Measurements from ENCODE around the gene CDK5RAP1.

The CDK5RAP1 gene

DNA sequence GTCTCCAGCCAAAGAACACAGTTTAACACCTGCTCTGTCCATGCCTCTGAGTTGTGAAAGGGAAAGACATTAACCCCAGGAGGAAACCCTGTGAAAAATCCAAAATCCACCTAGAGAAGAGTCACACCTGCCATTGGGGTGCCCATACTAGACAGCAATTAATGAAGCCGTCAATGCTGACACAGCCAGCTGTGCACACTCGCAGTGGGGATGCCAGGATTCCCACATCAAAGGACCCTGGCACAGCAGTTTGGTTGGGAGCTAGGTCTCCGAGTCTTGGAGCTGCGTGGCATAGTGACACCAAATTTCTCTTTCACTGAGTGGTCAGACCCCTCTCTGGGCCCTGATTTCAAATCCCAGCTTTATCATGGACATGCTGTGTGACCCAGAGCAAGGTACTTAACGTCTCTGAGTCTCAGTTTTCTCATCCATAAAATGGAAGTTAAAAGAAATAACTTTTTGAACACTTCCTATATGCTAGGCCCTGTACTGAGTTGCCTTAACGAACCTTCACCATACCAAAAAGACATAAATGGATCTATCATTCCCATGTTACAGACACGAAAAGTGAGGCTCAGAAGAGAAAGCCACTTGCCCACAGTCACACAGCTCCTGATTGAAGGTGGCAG, 87.5 kb downstream of the CDK5RAP1 start:
- no peak overlapping the region for H3K27ac Mint-ChIP-seq
- no peaks in the 10 kb centered on the region for H3K36me3 Mint-ChIP-seq (ENCODE audit: low read depth)
- H3K9me3 Mint-ChIP-seq: no peaks in the 10 kb centered on the region
- no peaks in the 10 kb centered on the region for H3K27me3 Mint-ChIP-seq
- no peak overlapping the region for H3K4me3 Mint-ChIP-seq
- DNase-seq (no peak), ATAC-seq (no peak)
- no peaks in the 10 kb centered on the region for H3K4me1 Mint-ChIP-seq

DNA sequence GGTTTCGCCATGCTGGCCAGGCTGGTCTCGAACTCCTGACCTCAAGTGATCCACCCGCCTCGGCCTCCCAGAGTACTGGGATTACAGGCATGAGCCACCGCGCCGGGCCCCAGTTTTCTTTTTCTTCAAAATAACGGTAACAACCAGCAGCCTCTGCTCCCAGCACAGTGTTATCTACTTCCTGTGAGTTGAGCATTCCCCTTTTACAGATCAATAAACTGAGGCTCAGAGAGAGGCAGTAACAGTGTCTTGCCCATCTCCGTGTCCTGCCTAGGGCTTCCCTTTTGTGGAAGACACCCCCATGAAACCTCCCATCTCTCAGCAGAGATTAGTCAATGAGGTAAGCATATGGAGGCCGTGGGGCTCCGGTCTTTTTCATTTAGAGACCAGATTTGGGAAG, 88.7 kb downstream of the CDK5RAP1 start:
- Mint-ChIP-seq H3K36me3 (ENCODE audit: low read depth) (no peaks in the 10 kb centered on the region), H3K27me3 (no peaks in the 10 kb centered on the region), H3K27ac (no peak overlapping the region), H3K9me3 (no peaks in the 10 kb centered on the region), H3K4me1 (no peaks in the 10 kb centered on the region), H3K4me3 (no peak overlapping the region)
- DNase-seq (no peak), ATAC-seq (no peak)

DNA sequence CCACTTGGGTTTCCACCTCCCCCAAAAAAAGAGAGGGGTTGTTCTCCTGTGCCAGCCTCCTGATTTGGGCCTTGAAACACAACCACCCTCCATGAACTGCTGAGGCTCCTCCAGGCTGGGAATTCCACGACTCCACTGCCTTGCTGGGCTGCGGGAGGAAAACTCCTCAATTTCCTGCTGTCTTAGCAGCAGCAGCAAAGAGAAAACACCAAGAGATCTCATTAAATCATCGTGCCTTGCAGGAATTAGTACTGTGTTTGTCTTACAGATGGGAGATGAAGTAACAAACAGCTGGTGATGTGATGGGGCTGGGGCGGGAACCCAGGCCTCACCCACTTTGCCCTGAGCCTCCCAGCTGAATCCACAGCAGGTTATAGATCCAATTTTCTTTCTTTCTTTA, 89.3 kb downstream of the CDK5RAP1 start:
- Mint-ChIP-seq H3K36me3 (ENCODE audit: low read depth) (no peaks in the 10 kb centered on the region), H3K27me3 (no peaks in the 10 kb centered on the region), H3K4me1 (no peaks in the 10 kb centered on the region), H3K4me3 (no peak overlapping the region), H3K27ac (no peak overlapping the region), H3K9me3 (no peaks in the 10 kb centered on the region)
- ATAC-seq (no peak), DNase-seq (no peak)

- H3K27me3 Mint-ChIP-seq: no peaks in the 10 kb centered on the region
- no peak overlapping the region for H3K4me3 Mint-ChIP-seq
- ATAC-seq (no peak), DNase-seq (no peak)
- no peaks in the 10 kb centered on the region for H3K4me1 Mint-ChIP-seq
- no peaks in the 10 kb centered on the region for H3K9me3 Mint-ChIP-seq
- no peak overlapping the region for H3K27ac Mint-ChIP-seq
- H3K36me3 Mint-ChIP-seq (ENCODE audit: low read depth): no peaks in the 10 kb centered on the region
Measured at GRCh38 chr20:33311011-33311410, 90.3 kb downstream of the CDK5RAP1 start.

- no peak for ATAC-seq
- H3K4me3 Mint-ChIP-seq: no peak overlapping the region
- no peak overlapping the region for H3K27ac Mint-ChIP-seq
- H3K36me3 Mint-ChIP-seq (ENCODE audit: low read depth): no peaks in the 10 kb centered on the region
- no peaks in the 10 kb centered on the region for H3K4me1 Mint-ChIP-seq
- H3K27me3 Mint-ChIP-seq: no peaks in the 10 kb centered on the region
- DNase-seq: no peak
- H3K9me3 Mint-ChIP-seq: no peaks in the 10 kb centered on the region
Measured at GRCh38 chr20:33310327-33310899, 90.9 kb downstream of the CDK5RAP1 start.

DNA sequence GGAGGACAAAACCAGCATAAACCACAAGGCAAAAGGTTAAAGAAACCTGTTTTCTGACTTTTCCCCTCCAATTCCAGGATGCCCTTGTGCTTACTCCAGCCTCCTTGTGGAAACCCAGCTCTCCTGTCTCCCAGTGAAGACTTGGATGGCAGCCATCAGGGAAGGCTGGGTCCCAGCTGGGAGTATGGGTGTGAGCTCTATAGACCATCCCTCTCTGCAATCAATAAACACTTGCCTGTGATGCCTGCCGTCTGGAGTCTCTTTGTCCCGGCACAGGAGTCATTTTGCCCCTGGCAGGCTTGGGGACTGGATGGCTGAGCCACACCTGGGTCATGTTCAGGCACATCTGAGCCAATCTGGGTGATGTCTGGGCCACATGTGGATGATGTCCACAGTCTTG, 91.7 kb downstream of the CDK5RAP1 start:
- H3K27me3 Mint-ChIP-seq: no peaks in the 10 kb centered on the region
- H3K36me3 Mint-ChIP-seq (ENCODE audit: low read depth): no peaks in the 10 kb centered on the region
- no peaks in the 10 kb centered on the region for H3K4me1 Mint-ChIP-seq
- no peak for DNase-seq
- no peak overlapping the region for H3K4me3 Mint-ChIP-seq
- H3K27ac Mint-ChIP-seq: no peak overlapping the region
- no peak for ATAC-seq
- H3K9me3 Mint-ChIP-seq: no peaks in the 10 kb centered on the region
